Activated T-cell treated with anti-CD3 and anti-CD28 coated beads, Interleukin-2, amount 50 U/mL, for 4 hours (primary cell): ENCODE data around the gene CCDC63. TPM values are rescaled to one million over a fixed set of nuclear protein-coding genes. Genes with fewer than 3 reads are reported as not detected.

Source experiments
- ATAC-seq, 2 donors: fragments of 200-7000 bp; cut with Tn5 transposase; one replicate each; pipeline ENCODE4 v1.10.0; 2021
- DNase-seq: peaks from one replicate; pipeline ENCODE4 v3.0.0-alpha.2; 2020
- H3K27me3 Mint-ChIP-seq: one replicate; pipeline ENCODE4 v1.8.0; 2021; ENCODE audit warnings: low read depth, mixed read lengths
- H3K36me3 Mint-ChIP-seq: one replicate; pipeline ENCODE4 v1.8.0; 2022; ENCODE audit warnings: mixed read lengths; ENCODE audit not compliant: insufficient read depth
- H3K4me1 Mint-ChIP-seq: one replicate; pipeline ENCODE4 v1.8.0; 2021; ENCODE audit warnings: low read depth, mixed read lengths
- H3K4me3 Mint-ChIP-seq: one replicate; pipeline ENCODE4 v1.8.0; 2021; ENCODE audit warnings: mild to moderate bottlenecking, moderate library complexity, mixed read lengths
- H3K9me3 Mint-ChIP-seq: one replicate; pipeline ENCODE4 v1.8.0; 2021; ENCODE audit warnings: mixed read lengths
- total RNA-seq, 3 donors: library from RNA; stranded (reverse); gene quantifications; one replicate each; pipeline ENCODE4 v1.2.1, GENCODE V29; 2021

CCDC63 gene
- total RNA-seq, 3 donors from 2014 or later, result not detected

GRCh38 chr12:110822821-110823415 is 23.9 kb upstream of the CCDC63 start:
- Mint-ChIP-seq H3K4me1 (peaks cover 7% of the 10 kb centered on the region), H3K36me3 (no peaks in the 10 kb centered on the region), H3K9me3 (no peaks in the 10 kb centered on the region), H3K4me3 (no peak overlapping the region), H3K27me3 (peaks cover 3% of the 10 kb centered on the region)
- DNase-seq (no peak), ATAC-seq (no peak)

- H3K27me3 Mint-ChIP-seq, result peaks cover 6% of the 10 kb centered on the region
- no peak overlapping the region for H3K4me3 Mint-ChIP-seq
- peaks cover 7% of the 10 kb centered on the region for H3K4me1 Mint-ChIP-seq
- no peaks in the 10 kb centered on the region for H3K9me3 Mint-ChIP-seq
- DNase-seq (no peak), ATAC-seq (no peak)
- no peaks in the 10 kb centered on the region for H3K36me3 Mint-ChIP-seq
These were observed 22.4 kb upstream of the CCDC63 start for GRCh38 chr12:110824342-110824741.

- DNase-seq (no peak), ATAC-seq (no peak)
- Mint-ChIP-seq H3K36me3 (no peaks in the 10 kb centered on the region), H3K4me3 (no peak overlapping the region), H3K9me3 (no peaks in the 10 kb centered on the region), H3K4me1 (peaks cover 7% of the 10 kb centered on the region), H3K27me3 (peaks cover 8% of the 10 kb centered on the region)
These were observed 21.3 kb upstream of the CCDC63 start for GRCh38 chr12:110825530-110825929.

- peaks cover 7% of the 10 kb centered on the region for H3K4me1 Mint-ChIP-seq
- H3K9me3 Mint-ChIP-seq, result no peaks in the 10 kb centered on the region
- peaks cover 8% of the 10 kb centered on the region for H3K27me3 Mint-ChIP-seq
- DNase-seq (peak; percentile 80), ATAC-seq (peak; percentile 95 to 97)
- peak overlapping the region; percentile 50 for H3K4me3 Mint-ChIP-seq
- H3K36me3 Mint-ChIP-seq, result no peaks in the 10 kb centered on the region
These were observed 20.1 kb upstream of the CCDC63 start for GRCh38 chr12:110826592-110827200.

- H3K36me3 Mint-ChIP-seq, result no peaks in the 10 kb centered on the region
- DNase-seq, result no peak
- H3K4me1 Mint-ChIP-seq, result peaks cover 7% of the 10 kb centered on the region
- H3K27me3 Mint-ChIP-seq, result peaks cover 11% of the 10 kb centered on the region
- no peaks in the 10 kb centered on the region for H3K9me3 Mint-ChIP-seq
- H3K4me3 Mint-ChIP-seq, result no peak overlapping the region
- ATAC-seq, result no peak
These were observed 17.5 kb upstream of the CCDC63 start for GRCh38 chr12:110829308-110829707.

- no peak for ATAC-seq
- Mint-ChIP-seq H3K9me3 (no peaks in the 10 kb centered on the region), H3K36me3 (no peaks in the 10 kb centered on the region), H3K27me3 (peaks cover 3% of the 10 kb centered on the region), H3K4me1 (no peaks in the 10 kb centered on the region), H3K4me3 (no peak overlapping the region)
- no peak for DNase-seq
These were observed 10.5 kb upstream of the CCDC63 start for GRCh38 chr12:110836291-110836690.

- no peak overlapping the region for H3K4me3 Mint-ChIP-seq
- no peaks in the 10 kb centered on the region for H3K36me3 Mint-ChIP-seq
- peaks cover 16% of the 10 kb centered on the region for H3K27me3 Mint-ChIP-seq
- no peaks in the 10 kb centered on the region for H3K9me3 Mint-ChIP-seq
- no peaks in the 10 kb centered on the region for H3K4me1 Mint-ChIP-seq
- no peak for DNase-seq
- ATAC-seq, result no peak
These were observed 5.8 kb upstream of the CCDC63 start for GRCh38 chr12:110841007-110841406.

- DNase-seq (no peak), ATAC-seq (no peak)
- Mint-ChIP-seq H3K4me3 (no peak overlapping the region), H3K36me3 (no peaks in the 10 kb centered on the region), H3K9me3 (no peaks in the 10 kb centered on the region), H3K4me1 (peaks cover 7% of the 10 kb centered on the region), H3K27me3 (peaks cover 42% of the 10 kb centered on the region)
These were observed 2.7 kb upstream of the CCDC63 start for GRCh38 chr12:110844131-110844530.

GRCh38 chr12:110844551-110845338 is 2.0 kb upstream of the CCDC63 start:
- peaks cover 42% of the 10 kb centered on the region for H3K27me3 Mint-ChIP-seq
- H3K9me3 Mint-ChIP-seq, result no peaks in the 10 kb centered on the region
- H3K4me3 Mint-ChIP-seq, result no peak overlapping the region
- no peaks in the 10 kb centered on the region for H3K36me3 Mint-ChIP-seq
- ATAC-seq, result no peak
- peaks cover 7% of the 10 kb centered on the region for H3K4me1 Mint-ChIP-seq
- no peak for DNase-seq

GRCh38 chr12:110845339-110845682 is 1.5 kb upstream of the CCDC63 start:
- H3K4me1 Mint-ChIP-seq, result peaks cover 7% of the 10 kb centered on the region
- DNase-seq (no peak), ATAC-seq (no peak)
- H3K4me3 Mint-ChIP-seq, result no peak overlapping the region
- H3K27me3 Mint-ChIP-seq, result peaks cover 42% of the 10 kb centered on the region
- no peaks in the 10 kb centered on the region for H3K36me3 Mint-ChIP-seq
- no peaks in the 10 kb centered on the region for H3K9me3 Mint-ChIP-seq

- ATAC-seq, result no peak
- peaks cover 57% of the 10 kb centered on the region for H3K27me3 Mint-ChIP-seq
- H3K4me3 Mint-ChIP-seq, result no peak overlapping the region
- peaks cover 7% of the 10 kb centered on the region for H3K4me1 Mint-ChIP-seq
- H3K36me3 Mint-ChIP-seq, result no peaks in the 10 kb centered on the region
- no peaks in the 10 kb centered on the region for H3K9me3 Mint-ChIP-seq
- no peak for DNase-seq
These were observed 1.6 kb downstream of the CCDC63 start for GRCh38 chr12:110848314-110848923.

GRCh38 chr12:110849221-110849620 is 2.4 kb downstream of the CCDC63 start:
- H3K4me3 Mint-ChIP-seq, result no peak overlapping the region
- peaks cover 7% of the 10 kb centered on the region for H3K4me1 Mint-ChIP-seq
- ATAC-seq (no peak), DNase-seq (no peak)
- peaks cover 56% of the 10 kb centered on the region for H3K27me3 Mint-ChIP-seq
- no peaks in the 10 kb centered on the region for H3K9me3 Mint-ChIP-seq
- H3K36me3 Mint-ChIP-seq, result no peaks in the 10 kb centered on the region

GRCh38 chr12:110849748-110850403 is 3.1 kb downstream of the CCDC63 start:
- Mint-ChIP-seq H3K4me3 (no peak overlapping the region), H3K4me1 (peaks cover 7% of the 10 kb centered on the region), H3K27me3 (peaks cover 51% of the 10 kb centered on the region), H3K36me3 (no peaks in the 10 kb centered on the region), H3K9me3 (no peaks in the 10 kb centered on the region)
- ATAC-seq (no peak), DNase-seq (no peak)

GRCh38 chr12:110850762-110851161 is 4.0 kb downstream of the CCDC63 start:
- Mint-ChIP-seq H3K36me3 (no peaks in the 10 kb centered on the region), H3K4me1 (peaks cover 9% of the 10 kb centered on the region), H3K4me3 (no peak overlapping the region), H3K27me3 (peaks cover 45% of the 10 kb centered on the region), H3K9me3 (no peaks in the 10 kb centered on the region)
- no peak for ATAC-seq
- no peak for DNase-seq
